HFF-Myc (cell line): Measurements from ENCODE around the gene ZNF275.
"Not testable (repeated sequence)": the region's sequence is repeated elsewhere in the genome, so short reads cannot be mapped to it uniquely, and the experiment has no call there.

Source experiments
- DNase-seq: peaks from one replicate; pipeline ENCODE4 v3.0.0-alpha.2; 2011; ENCODE audit warnings: low read depth; ENCODE audit errors: extremely low read depth
- H3K4me3 ChIP-seq: replicated peaks from 2 replicates; pipeline ENCODE4 v1.5.1; 2011; ENCODE audit warnings: low read depth, mild to moderate bottlenecking, control low read depth, low read length
- CTCF ChIP-seq: IDR thresholded peaks from 2 replicates; pipeline ENCODE4 v1.5.1; 2012; ENCODE audit warnings: mild to moderate bottlenecking, low read depth, low read length, control low read depth; ENCODE audit errors: missing control alignments

Gene ZNF275

GRCh38 chrX:153379971-153380581, 46.1 kb downstream of the ZNF275 start:
- DNase-seq = no peak
- no peak for TF ChIP-seq CTCF
- H3K4me3 ChIP-seq = no peak overlapping the region

GRCh38 chrX:153380691-153381090, 46.7 kb downstream of the ZNF275 start:
- H3K4me3 ChIP-seq = no peak overlapping the region
- no peak for TF ChIP-seq CTCF
- DNase-seq = no peak

- no peak for TF ChIP-seq CTCF
- no peak overlapping the region for H3K4me3 ChIP-seq
- peak; percentile 39 for DNase-seq
Observed at GRCh38 chrX:153381684-153382532, 48.0 kb downstream of the ZNF275 start.

DNA sequence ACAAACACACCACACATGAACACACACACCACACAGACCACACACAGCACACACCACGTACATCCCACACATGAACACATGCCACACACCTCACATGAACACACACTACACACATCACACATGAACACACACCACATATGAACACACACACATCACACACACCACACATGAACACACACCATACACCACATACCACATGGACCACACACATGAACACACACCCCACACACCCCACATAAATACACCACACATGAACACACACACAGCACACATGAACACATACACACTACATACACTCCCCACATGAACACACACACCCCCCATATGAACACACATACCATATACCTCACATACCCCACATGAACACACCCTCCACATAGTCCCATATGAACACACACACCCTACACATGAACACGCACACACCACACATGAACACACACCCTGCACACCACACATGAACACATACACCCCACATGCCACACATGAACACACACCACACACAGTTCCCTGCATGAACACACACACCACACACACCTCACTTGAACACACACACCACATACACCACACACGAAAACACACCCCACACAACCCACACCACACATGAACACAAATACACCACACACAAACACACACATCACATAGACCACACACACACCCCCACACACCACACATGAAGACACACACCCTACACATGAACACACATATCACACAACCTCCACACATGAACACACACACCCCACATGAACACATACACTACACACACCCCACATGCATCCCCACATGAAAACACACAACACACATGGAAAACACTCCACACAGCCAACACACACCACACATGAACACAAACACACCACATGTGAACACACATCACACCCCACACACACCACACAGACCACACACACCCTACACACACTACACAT, 48.9 kb downstream of the ZNF275 start:
- no peak overlapping the region for H3K4me3 ChIP-seq
- no peak for DNase-seq
- TF ChIP-seq CTCF = no peak

GRCh38 chrX:153384390-153384789, 50.4 kb downstream of the ZNF275 start:
- no peak overlapping the region for H3K4me3 ChIP-seq
- DNase-seq = no peak
- TF ChIP-seq CTCF = no peak

DNA sequence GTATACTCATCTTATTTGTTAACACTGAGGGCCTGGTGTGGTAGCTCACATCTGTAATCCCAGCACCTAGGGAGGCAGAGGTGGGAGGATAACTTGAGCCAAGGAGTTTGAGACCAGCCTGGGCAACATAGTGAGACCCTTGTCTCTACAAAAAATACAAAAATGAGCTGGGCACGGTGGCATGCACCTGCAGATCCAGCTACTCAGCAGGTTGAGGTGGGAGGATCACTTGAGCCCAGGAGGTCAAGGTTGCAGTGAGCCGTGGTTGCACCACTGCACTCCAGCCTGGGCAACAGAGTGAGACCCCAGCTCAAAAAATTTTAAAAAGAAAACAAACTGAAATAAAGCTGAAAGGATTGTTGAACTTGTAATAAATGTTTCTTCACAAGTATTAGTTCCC, 51.0 kb downstream of the ZNF275 start:
- not testable (repeated sequence) for DNase-seq, H3K4me3 ChIP-seq

- no peak for DNase-seq
- H3K4me3 ChIP-seq = no peak overlapping the region
- TF ChIP-seq CTCF = no peak
Observed at GRCh38 chrX:153386097-153386496, 52.1 kb downstream of the ZNF275 start.
